Measurements from ENCODE around the gene HINT2.
A peak's percentile ranks its signal among the peaks of the same experiment; 100 is the strongest.

Gene HINT2

DNA sequence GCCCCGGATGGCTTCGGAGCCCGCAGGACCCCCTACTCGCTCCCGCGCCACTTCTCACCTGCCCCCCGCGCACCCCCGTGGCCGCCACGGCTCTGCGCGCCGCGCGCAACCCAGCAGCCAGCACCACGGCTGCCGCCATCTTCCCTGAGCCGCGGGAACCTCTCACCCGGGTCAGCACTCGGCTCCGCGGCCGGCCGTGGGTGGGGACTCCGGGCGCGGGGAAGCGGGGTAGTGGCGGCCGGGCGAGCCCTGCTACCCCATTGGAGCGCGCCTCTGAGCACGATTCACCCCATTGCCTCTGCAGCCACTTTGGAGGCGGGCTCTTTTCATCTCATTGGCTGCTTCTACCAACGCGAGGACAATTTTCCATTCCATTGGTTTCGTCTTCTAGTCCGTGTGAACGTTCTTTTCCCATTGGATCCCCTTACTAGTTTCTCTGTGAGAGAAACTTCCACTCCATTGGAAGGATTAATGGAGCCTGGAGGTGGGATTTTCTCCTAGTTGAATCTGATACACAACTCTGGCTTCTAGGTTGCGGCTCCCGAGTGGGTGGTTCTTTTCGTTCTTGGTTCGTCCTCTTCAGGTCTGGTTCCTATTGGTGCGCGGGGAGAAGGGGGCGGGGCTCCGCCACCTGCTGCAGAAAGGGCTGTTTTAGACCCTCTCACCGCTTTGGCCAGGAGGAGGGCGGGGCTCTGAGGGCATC is at the start of gene HINT2:
Gene HINT2, minus strand, starts transcription at position 202 of the 703 bp plus-strand sequence. Its CDS starts 63 bp downstream, at position 139.
- peak; percentile 99 for DNase-seq (ENCODE audit: extremely low read depth, low read depth)
- TF ChIP-seq CTCF (IDR thresholded peaks at IDR 0.05; ENCODE audit: low read depth, low read length, missing control alignments): no peak
- H3K4me3 ChIP-seq (replicated peaks; ENCODE audit: low read depth, low read length): peak within 1 kb of the TSS; percentile 79

DNA sequence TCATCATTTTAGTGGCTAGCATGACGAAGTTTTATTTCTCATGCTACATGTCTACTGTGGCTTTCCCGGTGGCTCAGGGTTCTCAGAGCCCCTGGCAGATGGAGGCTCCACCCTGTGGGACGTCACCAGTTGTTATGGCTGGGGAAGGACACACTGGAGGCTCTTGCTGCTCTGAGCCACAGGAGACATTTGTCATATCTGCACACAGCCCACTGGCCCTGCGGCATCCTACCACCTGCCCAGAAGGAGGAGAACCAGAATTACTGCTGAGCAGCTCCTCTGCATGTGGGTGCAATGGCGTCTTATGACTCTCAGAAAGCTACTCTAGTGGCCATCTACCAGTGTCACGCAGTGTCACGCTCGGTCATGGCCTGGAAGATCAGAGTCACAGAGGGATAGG is 48.7 kb upstream of the HINT2 start:
- H3K4me3 ChIP-seq (replicated peaks; ENCODE audit: low read depth, low read length): no peak overlapping the region
- no peak for DNase-seq (ENCODE audit: extremely low read depth, low read depth)
- no peak for TF ChIP-seq CTCF (IDR thresholded peaks at IDR 0.05; ENCODE audit: low read depth, low read length, missing control alignments)

GRCh38 chr9:35862328-35862727 is 47.5 kb upstream of the HINT2 start:
- H3K4me3 ChIP-seq (replicated peaks; ENCODE audit: low read depth, low read length): no peak overlapping the region
- DNase-seq (ENCODE audit: extremely low read depth, low read depth): no peak
- no peak for TF ChIP-seq CTCF (IDR thresholded peaks at IDR 0.05; ENCODE audit: low read depth, low read length, missing control alignments)

GRCh38 chr9:35861161-35861897 is 46.5 kb upstream of the HINT2 start:
- TF ChIP-seq CTCF (IDR thresholded peaks at IDR 0.05; ENCODE audit: low read depth, low read length, missing control alignments): no peak

DNA sequence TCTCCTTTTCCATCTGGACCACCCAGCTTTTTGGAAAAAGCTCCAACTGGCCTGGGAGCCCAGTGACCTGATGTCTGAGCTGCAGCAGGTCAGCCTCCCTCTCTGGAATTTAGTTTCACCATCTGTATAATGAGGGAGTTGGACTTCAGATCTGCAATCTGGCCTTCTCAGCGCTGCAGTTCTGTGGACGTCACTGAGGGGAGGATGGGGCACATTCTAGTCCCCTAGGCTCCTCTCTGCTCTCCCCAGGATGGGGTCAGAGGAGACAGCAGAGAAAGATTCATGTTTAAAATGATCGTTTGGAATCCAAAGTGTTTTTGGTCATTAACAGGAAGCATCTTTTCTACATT is 45.1 kb upstream of the HINT2 start:
- no peak overlapping the region for H3K4me3 ChIP-seq (replicated peaks; ENCODE audit: low read depth, low read length)
- no peak for TF ChIP-seq CTCF (IDR thresholded peaks at IDR 0.05; ENCODE audit: low read depth, low read length, missing control alignments)
- no peak for DNase-seq (ENCODE audit: extremely low read depth, low read depth)

More at GRCh38 chr9:35861161-35861897, 46.5 kb upstream of the HINT2 start:
- DNase-seq (ENCODE audit: extremely low read depth, low read depth): no peak
- no peak overlapping the region for H3K4me3 ChIP-seq (replicated peaks; ENCODE audit: low read depth, low read length)

- no peak for TF ChIP-seq CTCF (IDR thresholded peaks at IDR 0.05; ENCODE audit: low read depth, low read length, missing control alignments)
- DNase-seq (ENCODE audit: extremely low read depth, low read depth): no peak
- no peak overlapping the region for H3K4me3 ChIP-seq (replicated peaks; ENCODE audit: low read depth, low read length)
Observed at GRCh38 chr9:35859310-35859989, 44.6 kb upstream of the HINT2 start.
